ENCODE results near the gene CACHD1. TPM values are rescaled to one million over a fixed set of nuclear protein-coding genes. Genes with fewer than 3 reads are reported as not detected.
"Not testable (repeated sequence)": the region's sequence is repeated elsewhere in the genome, so short reads cannot be mapped to it uniquely, and the experiment has no call there.

Gene CACHD1
- total and polyA plus RNA-seq, 8 donors = 1.4 to 22.8 (median 4.8) TPM

DNA sequence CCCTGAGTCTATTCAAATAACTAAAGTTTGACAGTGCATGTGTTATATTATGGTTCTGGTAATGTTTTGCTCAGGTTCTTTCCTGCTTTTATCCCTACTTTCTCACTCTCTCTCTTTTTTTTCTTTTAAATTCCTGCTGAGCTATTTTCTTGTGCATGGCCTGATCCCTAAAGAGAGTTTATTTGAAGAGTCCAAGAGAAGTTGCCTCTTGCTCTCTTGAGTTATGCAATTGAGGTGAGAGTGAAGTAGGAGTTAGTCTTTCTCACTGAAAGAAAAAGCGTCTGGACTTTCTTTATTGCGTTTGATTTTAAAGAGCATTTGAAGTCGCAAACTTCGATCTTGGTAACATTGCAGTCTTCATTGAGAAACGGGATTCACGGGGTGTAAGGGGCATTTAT, 138.7 kb downstream of the CACHD1 start:
- intact Hi-C loops (cut with DNase I; ENCODE audit: low total_unique reads) = no loop called here
- 90 to 98% (median 92%) methylated on average over 6 of the region's 6 CpGs for WGBS, 5 donors
- Histone ChIP-seq H3K4me1 (no peaks in the 10 kb centered on the region), H3K27me3 (no peaks in the 10 kb centered on the region), H3K36me3 (peaks cover 0 to 21% (median 10%) of the 10 kb centered on the region in 4 donors), H3K27ac (no peak overlapping the region), H3K4me3 (no peak overlapping the region), H3K9me3 (peaks cover 0 to 8% (median 7%) of the 10 kb centered on the region in 4 donors)
- DNase-seq = no peak
- TF ChIP-seq POLR2A (IDR thresholded peaks at IDR 0.05) (no peak), POLR2AphosphoS5 (IDR thresholded peaks at IDR 0.05) (no peak), EP300 (IDR thresholded peaks at IDR 0.05) (no peak)
- TF ChIP-seq, protein P1, sequence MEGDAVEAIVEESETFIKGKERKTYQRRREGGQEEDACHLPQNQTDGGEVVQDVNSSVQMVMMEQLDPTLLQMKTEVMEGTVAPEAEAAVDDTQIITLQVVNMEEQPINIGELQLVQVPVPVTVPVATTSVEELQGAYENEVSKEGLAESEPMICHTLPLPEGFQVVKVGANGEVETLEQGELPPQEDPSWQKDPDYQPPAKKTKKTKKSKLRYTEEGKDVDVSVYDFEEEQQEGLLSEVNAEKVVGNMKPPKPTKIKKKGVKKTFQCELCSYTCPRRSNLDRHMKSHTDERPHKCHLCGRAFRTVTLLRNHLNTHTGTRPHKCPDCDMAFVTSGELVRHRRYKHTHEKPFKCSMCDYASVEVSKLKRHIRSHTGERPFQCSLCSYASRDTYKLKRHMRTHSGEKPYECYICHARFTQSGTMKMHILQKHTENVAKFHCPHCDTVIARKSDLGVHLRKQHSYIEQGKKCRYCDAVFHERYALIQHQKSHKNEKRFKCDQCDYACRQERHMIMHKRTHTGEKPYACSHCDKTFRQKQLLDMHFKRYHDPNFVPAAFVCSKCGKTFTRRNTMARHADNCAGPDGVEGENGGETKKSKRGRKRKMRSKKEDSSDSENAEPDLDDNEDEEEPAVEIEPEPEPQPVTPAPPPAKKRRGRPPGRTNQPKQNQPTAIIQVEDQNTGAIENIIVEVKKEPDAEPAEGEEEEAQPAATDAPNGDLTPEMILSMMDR (IDR thresholded peaks at IDR 0.05) = no peak

- H3K27ac ChIP-seq; H3K4me3 ChIP-seq; H3K27me3 ChIP-seq; H3K4me1 ChIP-seq; H3K9me3 ChIP-seq; intact Hi-C loops (cut with DNase I; ENCODE audit: low total_unique reads); DNase-seq: not testable (repeated sequence)
- WGBS, 5 donors = 81 to 94% (median 94%) methylated on average over 3 of the region's 3 CpGs
- H3K36me3 ChIP-seq = peaks cover 0 to 18% (median 10%) of the 10 kb centered on the region in 4 donors
These were observed 141.0 kb downstream of the CACHD1 start for GRCh38 chr1:64610950-64611349.

GRCh38 chr1:64616039-64616438, 146.1 kb downstream of the CACHD1 start:
- no peaks in the 10 kb centered on the region for H3K4me1 ChIP-seq
- 38 to 57% (median 46%) methylated on average over 2 of the region's 2 CpGs for WGBS, 5 donors
- intact Hi-C loops (cut with DNase I; ENCODE audit: low total_unique reads) = no loop called here
- peaks cover 0 to 2% (median under 1%) of the 10 kb centered on the region in 4 donors for H3K36me3 ChIP-seq
- H3K4me3 ChIP-seq = no peak overlapping the region
- no peak overlapping the region for H3K27ac ChIP-seq
- peaks cover 0 to under 1% (median under 1%) of the 10 kb centered on the region in 4 donors for H3K9me3 ChIP-seq
- TF ChIP-seq EP300 (IDR thresholded peaks at IDR 0.05) (no peak), POLR2A (IDR thresholded peaks at IDR 0.05) (no peak), POLR2AphosphoS5 (IDR thresholded peaks at IDR 0.05) (no peak)
- TF ChIP-seq, protein P1 (IDR thresholded peaks at IDR 0.05) = no peak
- H3K27me3 ChIP-seq = no peaks in the 10 kb centered on the region
- DNase-seq = no peak

GRCh38 chr1:64623750-64624191, 153.8 kb downstream of the CACHD1 start:
- Histone ChIP-seq H3K4me1 (peaks cover 0 to 27% (median 13%) of the 10 kb centered on the region in 4 donors), H3K9me3 (no peaks in the 10 kb centered on the region), H3K27ac (no peak overlapping the region), H3K27me3 (no peaks in the 10 kb centered on the region), H3K36me3 (no peaks in the 10 kb centered on the region), H3K4me3 (no peak overlapping the region)
- TF ChIP-seq POLR2A (IDR thresholded peaks at IDR 0.05) = no peak
- TF ChIP-seq EP300 (IDR thresholded peaks at IDR 0.05) = no peak
- no peak for TF ChIP-seq POLR2AphosphoS5 (IDR thresholded peaks at IDR 0.05)
- TF ChIP-seq, protein P1 (IDR thresholded peaks at IDR 0.05) = no peak
- peak in 1 of 2 donors; percentile 26 for DNase-seq
- intact Hi-C loops (cut with DNase I; ENCODE audit: low total_unique reads) = no loop called here
- WGBS, 5 donors = 39 to 67% (median 47%) methylated on average over 4 of the region's 4 CpGs

DNA sequence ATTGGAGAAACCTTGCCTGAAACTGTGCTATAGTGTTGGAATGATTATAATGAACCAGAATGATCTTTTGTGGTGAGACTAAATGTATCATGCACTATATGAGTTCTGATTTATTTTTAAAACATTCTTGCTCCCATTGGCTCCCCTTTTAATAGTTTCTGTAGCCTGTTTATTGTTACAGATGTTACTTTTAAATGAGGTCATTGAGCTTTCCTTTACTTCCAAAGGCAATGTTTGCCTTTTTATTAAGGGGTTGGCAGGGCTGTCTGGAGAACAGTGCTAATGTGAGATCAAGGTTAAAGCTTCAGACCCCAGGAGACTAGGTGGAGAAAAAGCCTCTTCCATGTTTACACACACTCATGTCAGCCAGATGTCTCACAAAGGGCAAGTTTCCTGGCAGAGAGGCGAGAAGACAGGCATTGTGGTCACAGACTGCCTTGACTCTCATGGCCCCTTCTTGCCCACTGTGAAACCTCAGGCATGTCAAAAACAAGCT, 154.3 kb downstream of the CACHD1 start:
- WGBS, 5 donors = 35 to 57% (median 42%) methylated on average over 1 of the region's 1 CpG
- peak in 1 of 2 donors; percentile 50 for DNase-seq
- intact Hi-C loops (cut with DNase I; ENCODE audit: low total_unique reads) = no loop called here
- Histone ChIP-seq H3K36me3 (no peaks in the 10 kb centered on the region), H3K4me1 (peaks cover 0 to 27% (median 13%) of the 10 kb centered on the region in 4 donors), H3K4me3 (no peak overlapping the region), H3K27me3 (no peaks in the 10 kb centered on the region), H3K9me3 (no peaks in the 10 kb centered on the region), H3K27ac (peak overlapping the region in 1 of 5 donors; percentile 10)
- TF ChIP-seq POLR2A (IDR thresholded peaks at IDR 0.05) = no peak
- TF ChIP-seq, protein P1 (IDR thresholded peaks at IDR 0.05) = no peak
- TF ChIP-seq POLR2AphosphoS5 (IDR thresholded peaks at IDR 0.05) = no peak
